GM23338 (cell line): ENCODE results near the gene BTN2A1.

Experiments
- EZH2 ChIP-seq: fragments of 200-600 bp; sonication (generic); IDR thresholded peaks from one replicate; pipeline ENCODE4 v1.8.0; 2017; ENCODE audit warnings: antibody characterized with exemption, mild to moderate bottlenecking, low read depth; ENCODE audit not compliant: unreplicated experiment
- EZH2phosphoT487 ChIP-seq: fragments of 200-600 bp; sonication (generic); IDR thresholded peaks from one replicate; pipeline ENCODE4 v1.8.1; 2018; ENCODE audit warnings: antibody characterized with exemption; ENCODE audit not compliant: unreplicated experiment
- POLR2AphosphoS5 ChIP-seq: IDR thresholded peaks from 2 replicates; pipeline ENCODE4 v1.6.1; 2016; ENCODE audit warnings: antibody characterized with exemption, low read depth
- TF ChIP-seq, protein P1 (sequence below), 2 experiments: fragments of 200-600 bp in 1 of 2; sonication (generic) in 1 of 2; conservative IDR thresholded peaks; 2 replicates each; pipeline versions ENCODE4 v1.5.1 to v1.6.1; 2016 to 2017; ENCODE audit warnings: antibody characterized with exemption in 2 of 2, low read depth in 2 of 2, mild to moderate bottlenecking in 2 of 2, moderate library complexity in 1 of 2
- TF ChIP-seq, protein P2 (sequence below): IDR thresholded peaks from one replicate; pipeline ENCODE4 v1.6.1; 2018; ENCODE audit warnings: antibody characterized with exemption; ENCODE audit not compliant: unreplicated experiment

GRCh38 chr6:26468829-26469228 lies 11.1 kb downstream of the BTN2A1 start:
- TF ChIP-seq, protein P1, sequence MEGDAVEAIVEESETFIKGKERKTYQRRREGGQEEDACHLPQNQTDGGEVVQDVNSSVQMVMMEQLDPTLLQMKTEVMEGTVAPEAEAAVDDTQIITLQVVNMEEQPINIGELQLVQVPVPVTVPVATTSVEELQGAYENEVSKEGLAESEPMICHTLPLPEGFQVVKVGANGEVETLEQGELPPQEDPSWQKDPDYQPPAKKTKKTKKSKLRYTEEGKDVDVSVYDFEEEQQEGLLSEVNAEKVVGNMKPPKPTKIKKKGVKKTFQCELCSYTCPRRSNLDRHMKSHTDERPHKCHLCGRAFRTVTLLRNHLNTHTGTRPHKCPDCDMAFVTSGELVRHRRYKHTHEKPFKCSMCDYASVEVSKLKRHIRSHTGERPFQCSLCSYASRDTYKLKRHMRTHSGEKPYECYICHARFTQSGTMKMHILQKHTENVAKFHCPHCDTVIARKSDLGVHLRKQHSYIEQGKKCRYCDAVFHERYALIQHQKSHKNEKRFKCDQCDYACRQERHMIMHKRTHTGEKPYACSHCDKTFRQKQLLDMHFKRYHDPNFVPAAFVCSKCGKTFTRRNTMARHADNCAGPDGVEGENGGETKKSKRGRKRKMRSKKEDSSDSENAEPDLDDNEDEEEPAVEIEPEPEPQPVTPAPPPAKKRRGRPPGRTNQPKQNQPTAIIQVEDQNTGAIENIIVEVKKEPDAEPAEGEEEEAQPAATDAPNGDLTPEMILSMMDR (conservative IDR thresholded peaks at IDR 0.05; ENCODE audit: low read depth in 2 of 2), result no peak
- TF ChIP-seq EZH2 (no peak), POLR2AphosphoS5 (no peak), EZH2phosphoT487 (no peak)
- TF ChIP-seq, protein P2, sequence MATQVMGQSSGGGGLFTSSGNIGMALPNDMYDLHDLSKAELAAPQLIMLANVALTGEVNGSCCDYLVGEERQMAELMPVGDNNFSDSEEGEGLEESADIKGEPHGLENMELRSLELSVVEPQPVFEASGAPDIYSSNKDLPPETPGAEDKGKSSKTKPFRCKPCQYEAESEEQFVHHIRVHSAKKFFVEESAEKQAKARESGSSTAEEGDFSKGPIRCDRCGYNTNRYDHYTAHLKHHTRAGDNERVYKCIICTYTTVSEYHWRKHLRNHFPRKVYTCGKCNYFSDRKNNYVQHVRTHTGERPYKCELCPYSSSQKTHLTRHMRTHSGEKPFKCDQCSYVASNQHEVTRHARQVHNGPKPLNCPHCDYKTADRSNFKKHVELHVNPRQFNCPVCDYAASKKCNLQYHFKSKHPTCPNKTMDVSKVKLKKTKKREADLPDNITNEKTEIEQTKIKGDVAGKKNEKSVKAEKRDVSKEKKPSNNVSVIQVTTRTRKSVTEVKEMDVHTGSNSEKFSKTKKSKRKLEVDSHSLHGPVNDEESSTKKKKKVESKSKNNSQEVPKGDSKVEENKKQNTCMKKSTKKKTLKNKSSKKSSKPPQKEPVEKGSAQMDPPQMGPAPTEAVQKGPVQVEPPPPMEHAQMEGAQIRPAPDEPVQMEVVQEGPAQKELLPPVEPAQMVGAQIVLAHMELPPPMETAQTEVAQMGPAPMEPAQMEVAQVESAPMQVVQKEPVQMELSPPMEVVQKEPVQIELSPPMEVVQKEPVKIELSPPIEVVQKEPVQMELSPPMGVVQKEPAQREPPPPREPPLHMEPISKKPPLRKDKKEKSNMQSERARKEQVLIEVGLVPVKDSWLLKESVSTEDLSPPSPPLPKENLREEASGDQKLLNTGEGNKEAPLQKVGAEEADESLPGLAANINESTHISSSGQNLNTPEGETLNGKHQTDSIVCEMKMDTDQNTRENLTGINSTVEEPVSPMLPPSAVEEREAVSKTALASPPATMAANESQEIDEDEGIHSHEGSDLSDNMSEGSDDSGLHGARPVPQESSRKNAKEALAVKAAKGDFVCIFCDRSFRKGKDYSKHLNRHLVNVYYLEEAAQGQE, result no peak
